H54 (cell line): ENCODE results near the gene TRPV5.

Experiments
- DNase-seq: peaks from one replicate; pipeline ENCODE4 v3.0.0; 2011; ENCODE audit warnings: low spot score, mixed read lengths; ENCODE audit not compliant: insufficient read length
- FAIRE-seq: peaks from 3 replicates; lab custom pipeline; 2011; peaks lifted over from hg19 to GRCh38; lab: Jason Lieb, UNC
- POLR2A ChIP-seq: IDR thresholded peaks from 2 replicates; pipeline ENCODE4 v1.6.1; 2011; ENCODE audit warnings: low read depth, mild to moderate bottlenecking, low read length

Gene TRPV5

DNA sequence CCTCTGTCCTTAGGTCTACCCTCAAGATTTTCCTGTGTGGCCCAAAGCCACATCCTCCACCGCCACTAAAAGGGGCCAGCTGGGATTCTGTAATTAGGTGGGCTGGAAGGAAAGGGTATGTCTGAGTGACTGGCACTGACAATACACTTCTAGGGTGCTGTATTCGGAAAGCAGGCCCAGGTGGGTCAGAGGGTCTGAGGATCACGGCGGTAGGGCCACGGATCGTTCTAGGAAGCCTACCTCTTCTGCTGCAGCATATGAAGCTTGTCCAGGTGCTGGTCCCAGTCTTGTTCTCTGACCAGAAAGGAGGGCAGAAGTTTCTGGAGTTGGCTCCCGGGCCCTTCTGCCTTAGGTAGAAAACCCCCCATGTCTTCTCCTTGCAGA lies 462 bp downstream of the TRPV5 start:
- FAIRE-seq (no peak), DNase-seq (no peak)
- no peak for TF ChIP-seq POLR2A

- FAIRE-seq = no peak
- TF ChIP-seq POLR2A = no peak
- DNase-seq = no peak
Measured at GRCh38 chr7:142932386-142933091, 1.0 kb downstream of the TRPV5 start.

- no peak for TF ChIP-seq POLR2A
- no peak for DNase-seq
- FAIRE-seq = no peak
Measured at GRCh38 chr7:142930126-142930730, 3.3 kb downstream of the TRPV5 start.

- FAIRE-seq = no peak
- DNase-seq = no peak
- no peak for TF ChIP-seq POLR2A
Measured at GRCh38 chr7:142927949-142928348, 5.6 kb downstream of the TRPV5 start.

- DNase-seq (no peak), FAIRE-seq (no peak)
Measured at GRCh38 chr7:142927085-142927745, 6.3 kb downstream of the TRPV5 start.

GRCh38 chr7:142925413-142925812 lies 8.1 kb downstream of the TRPV5 start:
- no peak for FAIRE-seq
- no peak for DNase-seq
- TF ChIP-seq POLR2A = no peak

More at GRCh38 chr7:142927085-142927745, 6.3 kb downstream of the TRPV5 start:
- no peak for TF ChIP-seq POLR2A

- TF ChIP-seq POLR2A = no peak
- DNase-seq (no peak), FAIRE-seq (no peak)
Measured at GRCh38 chr7:142923391-142923790, 10.2 kb downstream of the TRPV5 start.

DNA sequence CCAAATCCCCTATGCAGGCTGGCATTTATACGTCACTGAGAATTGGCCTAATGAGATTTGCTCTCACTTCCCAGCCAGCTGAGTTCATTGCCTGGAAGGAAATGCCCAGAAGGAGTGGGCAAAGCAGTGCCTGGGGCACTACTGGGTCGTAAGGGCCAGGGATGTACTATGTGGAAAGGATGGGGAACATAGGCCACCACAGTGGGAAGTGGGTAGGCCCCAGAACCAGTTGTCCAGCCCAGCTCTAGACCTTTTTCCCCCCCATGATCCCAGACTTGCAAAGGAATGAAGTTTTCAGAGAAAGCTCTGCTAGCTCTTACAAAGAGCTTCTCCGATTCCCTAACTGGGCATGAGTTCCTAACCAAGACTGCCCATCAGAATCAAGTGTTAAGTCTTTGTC lies 13.9 kb downstream of the TRPV5 start:
- TF ChIP-seq POLR2A = no peak
- FAIRE-seq (no peak), DNase-seq (no peak)

DNA sequence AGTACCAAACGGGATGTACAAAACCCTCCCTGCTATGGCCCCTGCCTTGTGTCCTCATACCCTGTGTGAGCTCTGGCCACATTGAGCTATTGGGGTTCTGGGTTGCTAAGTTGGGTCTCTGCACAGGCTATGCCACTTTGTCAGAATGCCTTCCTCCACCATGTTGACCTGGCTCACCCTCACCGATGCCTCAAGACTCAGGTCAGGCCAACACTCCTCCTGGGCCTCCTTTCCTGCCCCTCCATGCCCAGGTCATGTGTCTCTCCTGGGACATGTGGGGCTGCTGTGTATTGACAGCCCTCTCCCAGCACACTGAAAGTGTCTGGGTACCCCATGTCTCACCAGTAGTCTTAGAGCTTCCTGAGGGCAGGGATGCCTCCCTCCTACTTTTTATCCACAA lies 14.6 kb downstream of the TRPV5 start:
- no peak for TF ChIP-seq POLR2A
- no peak for FAIRE-seq
- DNase-seq = no peak

DNA sequence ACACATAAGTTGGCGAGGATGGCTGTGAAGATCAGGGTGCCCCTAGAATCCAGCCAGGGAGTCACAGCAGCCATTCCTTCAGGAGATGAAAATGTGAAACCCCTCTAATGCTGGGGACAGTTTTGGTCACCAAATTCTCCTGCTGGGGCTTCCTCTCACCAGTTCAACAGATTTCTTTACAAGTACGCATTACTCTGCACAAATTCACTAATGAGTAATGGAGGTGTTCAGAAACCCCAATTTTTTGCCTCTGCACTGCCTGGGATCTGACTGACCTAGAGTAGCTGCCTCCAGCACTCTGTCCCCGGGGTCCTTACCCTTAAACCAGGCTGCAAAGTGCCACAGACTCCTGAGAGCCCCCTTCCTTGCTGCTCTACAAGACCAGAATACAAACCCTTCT lies 16.1 kb downstream of the TRPV5 start:
- no peak for TF ChIP-seq POLR2A
- FAIRE-seq (no peak), DNase-seq (no peak)

DNA sequence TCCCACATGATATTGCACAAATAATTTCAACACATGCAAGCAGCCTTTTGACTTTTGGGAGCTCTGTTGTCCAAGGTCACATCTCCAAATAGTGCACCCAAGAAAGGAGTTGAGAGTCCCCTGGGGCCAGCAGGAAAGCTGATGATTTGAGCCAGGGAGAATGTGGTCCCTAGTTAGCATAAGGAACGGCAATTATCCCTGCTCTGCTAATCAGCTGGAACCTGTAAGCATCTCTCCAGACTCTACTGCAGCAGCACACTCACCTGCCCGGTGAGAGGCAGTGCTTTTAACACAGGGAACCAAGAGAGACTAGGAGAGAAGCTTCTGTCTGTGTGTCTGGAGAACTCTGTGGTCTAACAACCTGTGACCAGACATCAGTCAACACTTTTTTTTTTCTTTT lies 17.0 kb downstream of the TRPV5 start:
- TF ChIP-seq POLR2A = no peak
- DNase-seq (no peak), FAIRE-seq (no peak)

- no peak for DNase-seq
- FAIRE-seq = no peak
- no peak for TF ChIP-seq POLR2A
Measured at GRCh38 chr7:142915315-142915714, 18.2 kb downstream of the TRPV5 start.

GRCh38 chr7:142914121-142914520 lies 19.4 kb downstream of the TRPV5 start:
- no peak for FAIRE-seq
- TF ChIP-seq POLR2A = no peak
- DNase-seq = no peak

- FAIRE-seq (no peak), DNase-seq (no peak)
- TF ChIP-seq POLR2A = no peak
Measured at GRCh38 chr7:142913566-142913965, 20.0 kb downstream of the TRPV5 start.

DNA sequence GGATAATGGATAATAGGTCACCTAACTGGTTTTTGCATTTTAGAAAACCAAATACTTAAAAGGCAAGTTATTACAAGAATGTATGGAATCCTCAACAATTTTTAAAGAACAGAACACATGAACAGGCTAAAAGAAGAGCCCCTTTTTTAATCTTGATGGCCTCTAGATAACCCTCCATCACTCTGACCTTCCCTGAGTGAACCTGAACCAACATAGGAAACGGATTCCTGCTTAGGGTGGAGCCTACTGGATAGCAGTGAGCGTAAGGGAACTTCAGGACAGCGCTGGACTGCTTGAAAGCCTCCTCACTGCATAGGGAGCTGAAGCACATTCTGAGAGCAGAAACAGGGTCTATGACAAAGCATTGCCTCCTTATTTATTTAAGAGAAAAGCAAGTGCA lies 20.5 kb downstream of the TRPV5 start:
- no peak for TF ChIP-seq POLR2A
- no peak for FAIRE-seq
- DNase-seq = no peak

DNA sequence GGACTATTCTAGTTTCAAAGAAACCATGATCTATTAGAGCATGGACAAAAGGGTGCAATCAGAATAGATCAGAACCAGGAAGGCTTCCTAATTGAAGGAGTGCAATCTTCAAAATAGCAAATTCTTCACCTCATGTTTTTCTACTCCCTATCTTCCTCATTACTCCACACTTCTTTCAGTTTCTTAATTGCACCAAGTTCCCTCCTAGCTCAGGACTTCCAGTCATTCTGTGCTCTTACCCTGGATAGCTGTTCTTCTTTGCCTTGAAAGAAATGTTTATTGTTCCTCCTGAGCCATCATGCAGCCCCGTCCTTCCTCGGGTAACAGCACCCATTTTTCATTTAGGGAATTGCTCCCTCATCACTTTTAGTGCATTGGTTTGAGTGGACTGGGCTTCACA lies 23.1 kb downstream of the TRPV5 start:
- DNase-seq (no peak), FAIRE-seq (no peak)
- no peak for TF ChIP-seq POLR2A
